Endothelial cell of umbilical vein (primary cell): ENCODE data around the gene RHOBTB1.

Experiments used
- MYC ChIP-seq: IDR thresholded peaks from one replicate; pipeline ENCODE4 v1.6.1; 2011; ENCODE audit warnings: mild to moderate bottlenecking, low read depth, low read length
- POLR2A ChIP-seq: IDR thresholded peaks from 2 replicates; pipeline ENCODE4 v1.6.1; 2012; ENCODE audit warnings: low read depth, mild to moderate bottlenecking, control low read depth, low read length
- POLR2AphosphoS5 ChIP-seq: IDR thresholded peaks from 2 replicates; pipeline ENCODE4 v1.6.1; 2012; ENCODE audit warnings: low read depth, mild to moderate bottlenecking, control low read depth, low read length, moderate library complexity; ENCODE audit not compliant: insufficient read depth
- TF ChIP-seq, protein P1 (sequence below), 2 donors: IDR thresholded peaks; 1 replicate in 1 of 2; 2 replicates in 1 of 2; pipeline ENCODE4 v1.5.1; 2011; ENCODE audit warnings: low read length in 2 of 2, mild to moderate bottlenecking in 2 of 2, moderate library complexity in 2 of 2, control low read depth in 1 of 2, inconsistent platforms in 1 of 2, low read depth in 1 of 2; ENCODE audit not compliant: insufficient read depth in 1 of 2; ENCODE audit errors: extremely low read depth in 1 of 2

DNA sequence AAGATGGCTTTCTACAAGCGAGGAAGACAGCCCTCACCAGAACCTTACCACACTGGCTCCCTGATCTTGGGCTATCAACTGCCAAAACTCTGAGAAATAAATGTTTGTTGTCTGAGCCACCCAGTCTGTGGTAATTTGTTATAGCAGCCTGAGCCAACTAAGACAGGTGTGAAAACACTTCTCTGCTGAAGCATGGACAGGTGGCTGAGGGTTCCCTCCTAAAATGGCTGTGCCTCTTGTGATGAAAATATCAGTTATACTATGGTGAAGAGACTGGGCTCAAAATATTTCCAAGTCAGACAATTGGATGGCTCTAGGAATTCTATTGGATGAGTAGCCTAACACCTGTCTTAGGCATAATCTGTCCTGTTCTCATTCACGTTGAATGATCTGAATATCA is 87.6 kb downstream of the RHOBTB1 start:
- TF ChIP-seq, protein P1, sequence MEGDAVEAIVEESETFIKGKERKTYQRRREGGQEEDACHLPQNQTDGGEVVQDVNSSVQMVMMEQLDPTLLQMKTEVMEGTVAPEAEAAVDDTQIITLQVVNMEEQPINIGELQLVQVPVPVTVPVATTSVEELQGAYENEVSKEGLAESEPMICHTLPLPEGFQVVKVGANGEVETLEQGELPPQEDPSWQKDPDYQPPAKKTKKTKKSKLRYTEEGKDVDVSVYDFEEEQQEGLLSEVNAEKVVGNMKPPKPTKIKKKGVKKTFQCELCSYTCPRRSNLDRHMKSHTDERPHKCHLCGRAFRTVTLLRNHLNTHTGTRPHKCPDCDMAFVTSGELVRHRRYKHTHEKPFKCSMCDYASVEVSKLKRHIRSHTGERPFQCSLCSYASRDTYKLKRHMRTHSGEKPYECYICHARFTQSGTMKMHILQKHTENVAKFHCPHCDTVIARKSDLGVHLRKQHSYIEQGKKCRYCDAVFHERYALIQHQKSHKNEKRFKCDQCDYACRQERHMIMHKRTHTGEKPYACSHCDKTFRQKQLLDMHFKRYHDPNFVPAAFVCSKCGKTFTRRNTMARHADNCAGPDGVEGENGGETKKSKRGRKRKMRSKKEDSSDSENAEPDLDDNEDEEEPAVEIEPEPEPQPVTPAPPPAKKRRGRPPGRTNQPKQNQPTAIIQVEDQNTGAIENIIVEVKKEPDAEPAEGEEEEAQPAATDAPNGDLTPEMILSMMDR (IDR thresholded peaks at IDR 0.05; ENCODE audit: extremely low read depth in 1 of 2, insufficient read depth in 1 of 2, low read depth in 1 of 2, low read length in 2 of 2) = no peak
- TF ChIP-seq MYC = no peak
- TF ChIP-seq POLR2AphosphoS5 = no peak
- TF ChIP-seq POLR2A = no peak
